ENCODE measurements around the gene SYCN. TPM values are rescaled to one million over a fixed set of nuclear protein-coding genes. Genes with fewer than 3 reads are reported as not detected.
A peak's percentile ranks its signal among the peaks of the same experiment; 100 is the strongest.

The SYCN gene
- total and polyA plus RNA-seq, 2 of the 13 experiments (the other 11 are each of a cell fraction or from before 2014, with no cell fraction given): not detected

DNA sequence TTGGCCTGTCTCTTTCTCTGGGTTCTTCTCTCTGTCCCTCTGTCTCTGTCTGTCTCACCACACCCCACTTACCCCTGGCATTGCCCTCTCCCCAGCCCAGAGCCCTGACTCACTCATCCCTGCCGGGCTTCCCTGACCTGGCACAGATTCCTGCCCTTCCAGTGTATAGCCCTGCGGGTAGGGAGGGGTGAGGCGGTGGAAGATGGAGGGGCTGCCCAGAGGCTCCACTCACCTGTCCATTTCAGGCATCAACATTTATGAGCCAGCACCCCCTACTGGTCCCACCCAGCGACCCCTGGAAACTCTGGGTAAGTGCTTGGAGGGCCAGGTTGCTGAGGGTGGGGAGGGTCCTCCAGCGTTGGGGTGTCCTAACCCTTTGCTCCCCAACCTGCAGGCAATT, 6.3 kb downstream of the SYCN start:
- FAIRE-seq (no peak), DNase-seq (ENCODE audit: low spot score) (no peak), ATAC-seq (no peak)
- WGBS (ENCODE audit: low lambda C conversion rate): 42% methylated on average over 4 of the region's 5 CpGs
- H3K4me3 ChIP-seq (replicated peaks in 1 of 3; ENCODE audit: insufficient read depth in 1 of 3, low read depth in 2 of 3, low read length in 3 of 3): no peak overlapping the region
- in situ Hi-C loops (cut with HindIII; ENCODE audit: extremely low pct_ligation_motif_present, low pct_unique_long_range_greater_than_20kb): no loop called here
- intact Hi-C loops (cut with micrococcal nuclease; ENCODE audit: unreplicated experiment): no loop called here
- no peaks in the 10 kb centered on the region for H3K36me3 ChIP-seq (replicated peaks in 1 of 2; ENCODE audit: control insufficient read depth in 1 of 2, insufficient read depth in 2 of 2, low read length in 2 of 2)
- no peaks in the 10 kb centered on the region for H3K9me3 ChIP-seq (ENCODE audit: low read length)
- H3K79me2 ChIP-seq (ENCODE audit: insufficient read depth, low read length): no peaks in the 10 kb centered on the region
- H2AFZ ChIP-seq (ENCODE audit: low read length): no peak overlapping the region
- ChIA-PET POLR2A (interaction anchor here (1.6 kb wide), 1 partner anchor 193 kb away, joined by 3 read pairs; the partner anchor contains the start of genes MED29 and PAF1), CTCF (ENCODE audit: low intra/inter-chr PET ratio, low total read pairs) (no interaction called here)
- H4K20me1 ChIP-seq (ENCODE audit: insufficient read depth, low read length): no peaks in the 10 kb centered on the region
- no peak overlapping the region for H3K4me2 ChIP-seq (ENCODE audit: low read depth, low read length)
- BruUV-seq (replicated peaks): no TSS peak
- peaks cover 5 to 53% of the 10 kb centered on the region in 2 experiments for H3K27me3 ChIP-seq (ENCODE audit: control insufficient read depth in 1 of 2, insufficient read depth in 2 of 2, low read length in 2 of 2)
- TF ChIP-seq STAG1 (CRISPR knock-in tag; IDR thresholded peaks at IDR 0.05) (peak; percentile 29; the same call in 1 of the 2 replicates), MYNN (CRISPR knock-in tag; IDR thresholded peaks at IDR 0.05; ENCODE audit: low read depth) (no peak)
- TF ChIP-seq, protein P1, sequence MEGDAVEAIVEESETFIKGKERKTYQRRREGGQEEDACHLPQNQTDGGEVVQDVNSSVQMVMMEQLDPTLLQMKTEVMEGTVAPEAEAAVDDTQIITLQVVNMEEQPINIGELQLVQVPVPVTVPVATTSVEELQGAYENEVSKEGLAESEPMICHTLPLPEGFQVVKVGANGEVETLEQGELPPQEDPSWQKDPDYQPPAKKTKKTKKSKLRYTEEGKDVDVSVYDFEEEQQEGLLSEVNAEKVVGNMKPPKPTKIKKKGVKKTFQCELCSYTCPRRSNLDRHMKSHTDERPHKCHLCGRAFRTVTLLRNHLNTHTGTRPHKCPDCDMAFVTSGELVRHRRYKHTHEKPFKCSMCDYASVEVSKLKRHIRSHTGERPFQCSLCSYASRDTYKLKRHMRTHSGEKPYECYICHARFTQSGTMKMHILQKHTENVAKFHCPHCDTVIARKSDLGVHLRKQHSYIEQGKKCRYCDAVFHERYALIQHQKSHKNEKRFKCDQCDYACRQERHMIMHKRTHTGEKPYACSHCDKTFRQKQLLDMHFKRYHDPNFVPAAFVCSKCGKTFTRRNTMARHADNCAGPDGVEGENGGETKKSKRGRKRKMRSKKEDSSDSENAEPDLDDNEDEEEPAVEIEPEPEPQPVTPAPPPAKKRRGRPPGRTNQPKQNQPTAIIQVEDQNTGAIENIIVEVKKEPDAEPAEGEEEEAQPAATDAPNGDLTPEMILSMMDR (CRISPR knock-in tag; IDR thresholded peaks at IDR 0.05): peak; percentile 40; the same call in 1 of the 2 replicates
- no peak overlapping the region for H3K27ac ChIP-seq (ENCODE audit: extremely low read length, insufficient read depth, low read length)
- H3K9ac ChIP-seq (ENCODE audit: insufficient read depth, low read depth, low read length): no peak overlapping the region
- peaks cover 21% of the 10 kb centered on the region for H3K4me1 ChIP-seq (ENCODE audit: insufficient read depth, low read length)

DNA sequence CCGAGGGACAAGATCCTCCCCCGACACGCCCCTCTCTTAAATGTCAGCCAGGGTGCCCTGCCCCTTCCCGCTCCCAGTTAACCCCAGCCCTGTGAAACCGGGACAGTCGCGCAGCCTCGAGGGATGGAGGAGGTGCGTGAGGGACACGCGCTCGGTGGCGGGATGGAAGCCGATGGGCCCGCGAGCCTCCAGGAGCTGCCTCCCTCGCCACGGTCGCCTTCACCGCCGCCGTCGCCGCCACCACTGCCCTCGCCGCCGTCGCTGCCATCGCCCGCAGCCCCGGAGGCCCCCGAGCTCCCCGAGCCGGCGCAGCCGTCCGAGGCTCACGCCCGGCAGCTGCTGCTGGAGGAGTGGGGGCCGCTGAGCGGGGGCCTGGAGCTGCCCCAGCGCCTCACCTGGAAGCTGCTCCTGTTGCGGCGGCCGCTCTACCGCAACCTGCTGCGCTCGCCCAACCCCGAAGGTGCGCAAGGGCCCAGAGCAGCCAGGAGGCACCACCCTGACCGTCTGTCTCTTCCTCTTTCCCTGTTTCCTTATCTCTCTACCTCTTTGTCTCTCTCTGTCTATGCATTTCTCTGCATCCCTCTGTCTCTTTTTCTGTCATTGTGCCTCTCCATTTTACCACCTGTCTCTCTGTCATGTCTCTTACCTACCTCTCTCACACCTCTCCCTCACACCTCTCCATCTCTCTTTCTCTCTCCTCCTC, 7.1 kb downstream of the SYCN start, which contains the start of gene NCCRP1:
NCCRP1 (plus strand) TSS at position 105 of the 703 bp plus-strand sequence; CDS start at position 124, 19 bp downstream.
- no peak within 1 kb of the TSS; a peak in 1 of 6 replicates for H3K4me3 ChIP-seq (replicated peaks in 1 of 3; ENCODE audit: insufficient read depth in 1 of 3, low read depth in 2 of 3, low read length in 3 of 3)
- peaks cover 5 to 52% of the 10 kb centered on the region in 2 experiments for H3K27me3 ChIP-seq (ENCODE audit: control insufficient read depth in 1 of 2, insufficient read depth in 2 of 2, low read length in 2 of 2)
- TF ChIP-seq ZNF484 (CRISPR knock-in tag; IDR thresholded peaks at IDR 0.05; ENCODE audit: borderline replicate concordance, low read depth) (no peak), YEATS2 (CRISPR knock-in tag; IDR thresholded peaks at IDR 0.05; ENCODE audit: borderline replicate concordance) (no peak), HNRNPLL (IDR thresholded peaks at IDR 0.05; ENCODE audit: low read depth, low read length, poor library complexity, severe bottlenecking) (peak; percentile 19), ZSCAN22 (CRISPR knock-in tag; IDR thresholded peaks at IDR 0.05) (peak; percentile 1; the same call in 1 of the 2 replicates)
- TF ChIP-seq, protein P2, sequence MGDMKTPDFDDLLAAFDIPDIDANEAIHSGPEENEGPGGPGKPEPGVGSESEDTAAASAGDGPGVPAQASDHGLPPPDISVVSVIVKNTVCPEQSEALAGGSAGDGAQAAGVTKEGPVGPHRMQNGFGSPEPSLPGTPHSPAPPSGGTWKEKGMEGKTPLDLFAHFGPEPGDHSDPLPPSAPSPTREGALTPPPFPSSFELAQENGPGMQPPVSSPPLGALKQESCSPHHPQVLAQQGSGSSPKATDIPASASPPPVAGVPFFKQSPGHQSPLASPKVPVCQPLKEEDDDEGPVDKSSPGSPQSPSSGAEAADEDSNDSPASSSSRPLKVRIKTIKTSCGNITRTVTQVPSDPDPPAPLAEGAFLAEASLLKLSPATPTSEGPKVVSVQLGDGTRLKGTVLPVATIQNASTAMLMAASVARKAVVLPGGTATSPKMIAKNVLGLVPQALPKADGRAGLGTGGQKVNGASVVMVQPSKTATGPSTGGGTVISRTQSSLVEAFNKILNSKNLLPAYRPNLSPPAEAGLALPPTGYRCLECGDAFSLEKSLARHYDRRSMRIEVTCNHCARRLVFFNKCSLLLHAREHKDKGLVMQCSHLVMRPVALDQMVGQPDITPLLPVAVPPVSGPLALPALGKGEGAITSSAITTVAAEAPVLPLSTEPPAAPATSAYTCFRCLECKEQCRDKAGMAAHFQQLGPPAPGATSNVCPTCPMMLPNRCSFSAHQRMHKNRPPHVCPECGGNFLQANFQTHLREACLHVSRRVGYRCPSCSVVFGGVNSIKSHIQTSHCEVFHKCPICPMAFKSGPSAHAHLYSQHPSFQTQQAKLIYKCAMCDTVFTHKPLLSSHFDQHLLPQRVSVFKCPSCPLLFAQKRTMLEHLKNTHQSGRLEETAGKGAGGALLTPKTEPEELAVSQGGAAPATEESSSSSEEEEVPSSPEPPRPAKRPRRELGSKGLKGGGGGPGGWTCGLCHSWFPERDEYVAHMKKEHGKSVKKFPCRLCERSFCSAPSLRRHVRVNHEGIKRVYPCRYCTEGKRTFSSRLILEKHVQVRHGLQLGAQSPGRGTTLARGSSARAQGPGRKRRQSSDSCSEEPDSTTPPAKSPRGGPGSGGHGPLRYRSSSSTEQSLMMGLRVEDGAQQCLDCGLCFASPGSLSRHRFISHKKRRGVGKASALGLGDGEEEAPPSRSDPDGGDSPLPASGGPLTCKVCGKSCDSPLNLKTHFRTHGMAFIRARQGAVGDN (CRISPR knock-in tag; IDR thresholded peaks at IDR 0.05): peak; percentile 18; the same call in 1 of the 2 replicates
- TF ChIP-seq, protein P3, sequence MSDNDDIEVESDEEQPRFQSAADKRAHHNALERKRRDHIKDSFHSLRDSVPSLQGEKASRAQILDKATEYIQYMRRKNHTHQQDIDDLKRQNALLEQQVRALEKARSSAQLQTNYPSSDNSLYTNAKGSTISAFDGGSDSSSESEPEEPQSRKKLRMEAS (IDR thresholded peaks at IDR 0.05): 0 out of 2 replicates have a peak, but pooled peaks have one; percentile 20
- intact Hi-C loops (cut with micrococcal nuclease; ENCODE audit: unreplicated experiment) (no loop called here), in situ Hi-C loops (cut with HindIII; ENCODE audit: extremely low pct_ligation_motif_present, low pct_unique_long_range_greater_than_20kb) (no loop called here)
- POLR2A ChIA-PET: no interaction called here
- BruUV-seq (replicated peaks): no TSS peak
- H3K36me3 ChIP-seq (replicated peaks in 1 of 2; ENCODE audit: control insufficient read depth in 1 of 2, insufficient read depth in 2 of 2, low read length in 2 of 2): no peaks in the 10 kb centered on the region
- no peaks in the 10 kb centered on the region for H3K79me2 ChIP-seq (ENCODE audit: insufficient read depth, low read length)
- H3K27ac ChIP-seq (ENCODE audit: extremely low read length, insufficient read depth, low read length): no peak within 1 kb of the TSS
- no peak within 1 kb of the TSS for H2AFZ ChIP-seq (ENCODE audit: low read length)
- peaks cover 15% of the 10 kb centered on the region for H3K4me1 ChIP-seq (ENCODE audit: insufficient read depth, low read length)
- WGBS (ENCODE audit: low lambda C conversion rate): 26% methylated on average over 9 of the region's 51 CpGs
- FAIRE-seq (no peak), ATAC-seq (no peak), DNase-seq (ENCODE audit: low spot score) (no peak)
- H3K9me3 ChIP-seq (ENCODE audit: low read length): no peaks in the 10 kb centered on the region
- CTCF ChIA-PET (ENCODE audit: low intra/inter-chr PET ratio, low total read pairs): no interaction called here
- H3K4me2 ChIP-seq (ENCODE audit: low read depth, low read length): peak within 1 kb of the TSS; percentile 23; the same call in 1 of the 2 replicates
- no peak within 1 kb of the TSS for H3K9ac ChIP-seq (ENCODE audit: insufficient read depth, low read depth, low read length)
- H4K20me1 ChIP-seq (ENCODE audit: insufficient read depth, low read length): no peaks in the 10 kb centered on the region
